NCI-H1417 (cell line): ENCODE measurements around the gene TRIM59.

ENCODE experiments used
- DNase-seq, 3 experiments: peaks; one replicate each; lab custom pipeline; 2025; lab: John Stamatoyannopoulos, UW

The TRIM59 gene

DNA sequence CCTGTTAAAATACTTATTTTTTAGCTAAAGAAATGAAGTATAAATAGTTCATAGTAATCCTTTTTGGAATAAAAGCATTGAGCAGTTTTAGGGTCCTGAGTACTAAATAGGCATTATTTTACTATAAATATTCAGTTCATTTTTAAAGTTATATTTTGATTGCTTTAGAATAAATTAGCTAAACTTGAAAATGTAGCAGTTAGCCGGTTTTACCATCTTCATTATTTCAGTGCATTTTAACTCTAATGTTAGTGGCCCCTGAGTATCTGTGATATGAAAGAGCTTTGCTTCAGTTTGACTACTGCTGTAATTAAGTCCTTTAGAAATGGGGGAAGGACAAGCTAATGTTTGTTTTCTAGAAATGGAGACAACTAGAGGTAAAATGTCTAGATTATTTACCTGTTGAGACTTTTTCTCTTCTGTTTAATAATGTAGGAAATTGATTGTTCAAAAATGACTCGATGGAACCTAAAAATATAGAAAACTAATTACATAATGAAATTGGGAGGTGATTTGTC is 46.5 kb downstream of the TRIM59 start:
- peak in 2 of 3 experiments; percentile 37 to 65 for DNase-seq

DNA sequence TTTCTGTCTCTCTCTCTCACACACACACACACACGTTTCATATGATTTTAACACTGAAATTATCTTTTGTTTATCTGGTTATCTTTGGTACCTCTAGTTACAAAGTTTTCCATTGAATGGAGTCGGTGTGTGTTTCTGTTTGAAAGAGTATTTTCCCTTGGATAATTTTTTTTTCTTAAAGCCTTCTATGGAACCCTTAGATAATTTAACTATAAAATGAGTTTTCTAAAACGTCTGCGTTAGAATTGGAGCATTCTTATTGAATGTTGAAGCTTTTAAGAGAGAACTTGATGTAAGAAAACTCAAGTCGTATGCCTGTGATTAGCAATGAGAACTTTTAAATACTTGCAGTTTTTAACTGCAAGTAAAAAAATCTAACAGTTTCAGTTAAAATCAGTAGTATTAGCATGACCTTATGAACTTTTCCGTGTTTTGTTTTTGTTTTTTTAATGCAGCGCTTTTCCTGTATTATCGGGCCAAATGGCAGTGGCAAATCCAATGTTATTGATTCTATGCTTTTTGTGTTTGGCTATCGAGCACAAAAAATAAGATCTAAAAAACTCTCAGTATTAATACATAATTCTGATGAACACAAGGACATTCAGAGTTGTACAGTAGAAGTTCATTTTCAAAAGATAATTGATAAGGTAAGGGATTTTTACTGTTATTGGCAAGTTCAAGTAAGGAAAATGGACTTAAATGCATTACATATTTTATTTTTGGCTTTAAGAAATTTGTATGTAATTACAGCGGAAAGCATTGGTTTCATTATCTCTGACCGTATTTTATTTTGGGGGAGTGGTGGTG is 47.2 kb downstream of the TRIM59 start:
- DNase-seq, result peak in 2 of 3 experiments; percentile 24 to 63

DNA sequence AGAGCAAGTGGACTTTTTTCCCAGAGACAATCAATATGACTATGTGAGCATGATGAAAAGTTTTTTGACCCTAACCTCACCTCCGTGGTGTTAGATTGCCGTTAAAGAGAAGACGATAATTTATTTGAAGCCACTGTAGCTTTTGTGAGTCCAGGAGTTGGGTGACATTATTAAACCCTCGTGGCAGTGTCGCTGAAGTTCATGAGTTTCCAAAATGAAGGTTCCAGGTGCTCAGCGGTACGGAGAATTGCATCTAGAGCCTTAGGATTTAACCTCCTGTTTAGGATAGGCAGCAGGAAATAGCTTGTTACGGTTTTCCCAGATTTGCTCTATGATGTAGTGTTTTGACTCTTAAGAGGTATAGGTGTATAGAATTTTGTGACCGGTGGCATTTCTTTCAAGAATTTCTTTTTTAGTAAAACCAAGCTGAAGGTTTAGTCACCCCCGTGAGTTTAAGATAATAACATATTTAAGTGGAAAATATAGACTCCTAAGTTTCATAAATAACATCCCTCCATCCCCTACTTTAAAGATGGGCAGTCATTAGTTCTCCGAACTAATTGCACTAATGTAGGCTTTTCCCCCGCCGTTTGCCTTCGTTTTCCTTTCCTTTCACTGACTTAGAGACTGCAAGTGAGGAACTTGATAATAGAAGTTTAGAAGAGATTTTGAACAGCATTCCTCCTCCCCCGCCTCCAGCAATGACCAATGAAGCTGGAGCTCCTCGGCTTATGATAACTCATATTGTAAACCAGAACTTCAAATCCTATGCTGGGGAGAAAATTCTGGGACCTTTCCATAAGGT is 48.1 kb downstream of the TRIM59 start:
- peak; percentile 10 to 75 (median 65) for DNase-seq

DNA sequence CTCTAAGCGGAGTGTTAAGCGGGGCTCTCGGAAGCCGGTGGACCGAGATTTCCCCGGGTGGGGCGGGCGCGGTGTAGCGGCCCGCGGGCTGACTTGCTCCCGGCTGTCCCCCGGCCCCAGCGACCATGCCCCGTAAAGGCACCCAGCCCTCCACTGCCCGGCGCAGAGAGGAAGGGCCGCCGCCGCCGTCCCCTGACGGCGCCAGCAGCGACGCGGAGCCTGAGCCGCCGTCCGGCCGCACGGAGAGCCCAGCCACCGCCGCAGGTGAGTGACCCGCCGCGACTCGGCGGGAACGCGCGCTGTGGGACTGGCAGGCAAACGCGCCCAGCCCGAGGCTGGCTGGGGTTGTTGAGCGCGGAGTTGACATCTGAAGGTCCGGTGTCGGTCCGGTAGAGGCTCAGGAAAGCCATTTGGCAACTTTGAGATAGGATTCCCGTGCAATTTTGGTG is 48.9 kb downstream of the TRIM59 start:
- peak; percentile 23 to 83 (median 74) for DNase-seq

DNA sequence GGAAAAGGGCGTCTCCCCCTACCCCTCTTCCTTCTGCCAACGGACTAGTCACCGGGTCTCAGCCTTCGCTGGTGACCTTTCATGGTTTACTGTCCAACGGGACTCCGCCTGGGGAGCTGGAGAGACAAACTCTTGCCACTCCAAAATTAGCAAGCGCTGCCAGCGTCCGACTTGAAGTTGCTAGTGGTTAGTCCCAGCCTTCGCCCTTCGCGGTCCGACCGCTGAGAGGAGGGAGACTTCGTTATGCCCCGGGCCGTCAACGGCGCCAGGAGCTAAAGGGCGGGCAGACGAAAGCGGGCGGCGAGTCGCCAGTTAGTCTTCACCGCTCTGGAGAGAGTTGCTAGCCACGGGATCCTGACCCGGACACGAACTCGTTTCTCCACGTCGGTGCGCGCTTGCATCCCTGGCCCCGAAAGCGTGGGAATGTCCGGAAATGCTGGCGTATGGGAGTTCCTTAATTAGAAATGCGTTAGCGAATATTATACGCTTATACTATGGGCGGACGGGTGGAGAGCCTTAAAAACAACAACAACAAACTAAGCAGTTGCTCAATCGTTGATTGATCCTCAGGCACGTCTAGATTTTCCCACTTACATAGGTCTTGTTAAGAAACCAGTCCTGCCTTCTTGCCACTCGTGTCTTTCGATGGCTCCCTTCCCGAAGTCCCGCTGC is 49.4 kb downstream of the TRIM59 start:
- peak; percentile 38 to 91 (median 90) for DNase-seq

DNA sequence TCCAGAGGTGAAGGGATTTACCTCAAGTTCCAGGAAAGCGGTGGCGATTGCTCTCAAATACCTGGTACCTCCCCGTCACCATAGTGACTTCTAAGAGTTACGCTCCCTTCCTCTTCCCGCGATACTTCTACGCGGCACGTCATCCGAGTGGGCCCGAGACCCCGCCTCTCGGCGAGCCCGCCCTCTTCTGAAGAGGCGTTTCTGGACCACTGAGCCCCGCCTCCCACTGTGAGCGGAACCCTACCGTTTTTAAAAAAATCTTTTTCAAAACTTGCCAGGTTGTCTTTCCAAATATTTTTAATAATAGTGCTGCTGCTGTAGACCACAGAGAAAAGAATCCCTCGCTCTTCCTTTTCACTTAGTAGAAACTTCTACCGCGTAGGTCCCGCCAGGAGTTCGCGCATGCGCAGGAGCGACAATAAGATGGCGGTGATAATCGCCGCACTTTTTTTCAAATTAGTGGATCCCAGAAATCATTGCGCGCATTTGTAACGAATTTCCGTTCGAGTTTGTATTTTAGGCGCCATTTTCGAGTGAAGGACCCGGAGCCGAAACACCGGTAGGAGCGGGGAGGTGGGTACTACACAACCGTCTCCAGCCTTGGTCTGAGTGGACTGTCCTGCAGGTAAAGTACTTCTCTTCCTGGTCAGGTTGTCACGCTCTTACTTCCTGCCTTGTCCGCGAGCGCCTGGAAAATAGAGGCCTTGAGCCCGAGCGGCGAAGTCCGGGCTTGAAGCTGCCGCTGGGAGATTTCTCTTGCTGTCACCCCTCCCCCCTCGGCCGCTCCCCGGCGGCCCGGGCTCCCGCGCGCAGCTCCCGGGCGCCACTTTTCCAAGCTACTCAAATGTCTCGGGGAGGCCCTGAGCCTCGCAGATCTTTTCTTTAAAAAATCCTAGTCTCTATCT is 50.2 kb downstream of the TRIM59 start, which contains the start of the genes IFT80 and SMC4:
IFT80 (minus strand) TSS at position 101 of the 905 bp plus-strand sequence. CDS start 14,625 bp downstream, outside the sequence.
SMC4 (plus strand) TSS at position 526 of the 905 bp plus-strand sequence. CDS start 1,177 bp downstream, outside the sequence.
- peak; percentile 97 to 100 (median 99) for DNase-seq

DNA sequence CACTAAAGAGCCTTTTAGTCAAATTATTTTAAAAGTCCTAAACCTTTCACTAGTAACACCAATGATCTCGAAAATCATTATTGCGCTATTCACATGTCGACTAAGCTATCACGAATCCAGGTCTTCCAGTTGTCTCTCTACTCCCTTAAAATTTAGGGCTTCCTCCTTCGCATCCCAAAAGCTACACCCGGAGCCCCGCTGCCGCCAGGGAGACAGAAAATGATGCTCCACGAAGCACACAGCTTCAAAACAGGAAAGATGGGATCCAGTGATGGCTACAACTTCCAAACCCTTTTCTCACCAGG is 50.8 kb downstream of the TRIM59 start:
- DNase-seq, result no peak

DNA sequence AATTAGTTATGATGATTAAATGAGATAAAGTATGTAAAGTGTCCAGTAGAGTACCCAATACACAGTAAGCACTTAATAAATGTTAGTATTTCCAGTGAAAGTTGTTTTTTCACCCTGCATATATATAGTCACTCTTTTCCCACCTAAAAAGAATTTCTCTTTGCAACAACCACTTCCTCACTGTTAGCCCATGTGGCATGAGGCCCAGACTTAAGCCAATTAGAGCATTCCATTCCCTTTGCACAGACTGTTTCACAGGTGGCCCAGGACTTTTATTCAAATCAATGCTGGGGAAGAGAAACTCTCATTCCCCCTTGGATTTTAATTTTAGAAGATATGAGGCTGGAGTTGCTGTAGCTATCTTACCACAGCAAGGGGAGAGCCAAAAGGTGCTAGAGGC is 54.3 kb downstream of the TRIM59 start:
- DNase-seq, result no peak

DNA sequence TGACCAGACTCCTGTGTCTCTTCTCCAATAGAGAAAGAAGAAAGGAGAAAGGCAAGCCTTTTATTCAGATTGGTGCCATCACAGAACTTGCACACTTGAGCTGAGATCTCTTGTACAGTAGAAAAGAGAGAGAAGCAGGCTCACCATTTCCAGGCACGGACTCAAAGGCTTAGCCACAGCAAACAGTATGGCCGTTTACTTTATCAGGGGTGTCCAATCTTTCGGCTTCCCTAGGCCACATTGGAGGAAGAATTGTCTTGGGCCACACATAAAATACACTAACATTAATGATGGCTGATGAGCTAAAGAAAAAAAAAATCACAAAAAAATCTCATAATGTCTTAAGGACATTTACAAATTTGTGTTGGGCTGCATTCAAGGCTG is 55.6 kb downstream of the TRIM59 start:
- no peak for DNase-seq

DNA sequence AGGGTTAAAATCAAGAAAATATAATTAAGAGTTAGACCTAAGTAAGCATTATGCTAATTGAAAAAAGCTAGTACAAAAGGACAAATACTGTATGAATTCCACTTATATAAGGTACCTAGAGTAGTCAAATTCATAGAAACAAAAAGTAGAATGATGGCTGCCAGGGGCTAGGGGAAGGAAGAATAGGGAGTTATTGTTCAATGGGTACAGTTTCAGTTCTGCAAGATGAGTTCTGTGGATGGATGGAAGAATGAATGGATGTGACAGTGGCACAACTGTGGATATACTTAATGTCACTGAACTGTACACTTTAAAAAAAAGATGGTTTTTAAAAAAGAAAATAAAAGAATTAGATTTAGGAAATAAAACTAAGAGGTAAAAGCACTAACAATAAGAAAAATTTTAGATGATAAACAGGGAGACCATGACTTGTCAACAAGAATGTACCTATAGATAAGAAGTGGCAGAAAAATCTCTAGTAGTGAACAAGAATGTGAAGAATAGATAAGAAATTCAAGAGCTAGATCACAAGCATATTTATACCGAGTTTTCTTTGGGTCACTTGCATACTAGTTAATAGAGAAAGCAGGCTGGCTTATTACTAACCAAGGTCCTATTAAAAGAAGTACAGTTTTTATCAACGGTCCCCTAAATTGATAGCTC is 56.1 kb downstream of the TRIM59 start:
- no peak for DNase-seq

DNA sequence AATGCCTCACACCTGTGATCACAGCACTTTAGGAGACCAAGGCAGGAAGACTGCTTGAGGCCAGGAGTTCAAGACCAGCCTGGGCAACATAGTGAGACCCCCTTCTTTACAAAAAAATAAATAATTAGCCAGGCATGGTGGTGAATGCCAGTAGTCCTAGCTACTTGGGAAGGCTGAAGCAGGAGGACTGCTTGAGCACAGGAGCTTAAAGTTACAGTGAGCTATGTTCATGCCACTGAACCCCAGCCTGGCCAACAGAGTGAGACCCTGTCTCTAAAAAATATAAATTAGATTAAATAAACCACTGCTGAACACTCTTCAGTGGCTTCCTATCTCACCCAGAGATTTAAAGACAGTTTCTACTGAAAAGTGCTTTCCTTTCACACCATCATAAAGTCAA is 56.8 kb downstream of the TRIM59 start:
- no peak for DNase-seq

DNA sequence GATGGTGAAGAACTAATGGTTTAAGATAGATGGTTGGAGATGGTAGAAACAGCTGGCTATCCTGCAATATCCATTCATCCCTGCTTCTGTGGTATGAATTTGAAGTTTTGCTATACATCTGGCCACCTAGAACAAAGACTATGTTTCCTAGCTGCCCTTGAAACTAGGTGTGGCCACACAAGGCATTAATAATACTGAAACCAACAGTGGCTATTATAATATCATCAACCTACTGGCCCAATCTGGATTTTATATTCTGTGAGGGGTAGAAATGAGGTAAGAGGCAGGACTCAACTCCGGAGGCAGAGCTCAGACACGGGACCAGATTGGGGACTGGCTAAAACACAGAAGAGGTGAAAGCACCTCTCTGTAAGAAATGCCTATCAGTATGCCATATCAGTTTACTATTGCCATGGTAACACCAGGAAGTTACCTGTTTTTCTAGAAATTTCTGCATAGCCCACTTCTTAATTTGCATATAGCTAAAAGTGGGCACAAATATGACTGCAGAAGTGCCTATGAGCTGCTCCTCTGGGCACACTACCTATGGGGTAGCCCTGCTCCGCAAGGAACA is 58.9 kb downstream of the TRIM59 start:
- DNase-seq, result no peak
